Tibial nerve (tissue), 4 donors: ENCODE results near the gene CPN1. TPM values are rescaled to one million over a fixed set of nuclear protein-coding genes. Genes with fewer than 3 reads are reported as not detected.

Experiments used
- DNase-seq, 2 donors: peaks; one replicate each; pipeline ENCODE4 v3.0.0-alpha.2; 2019; ENCODE audit warnings: low spot score in 2 of 2
- H3K27ac ChIP-seq, 4 donors: fragments of 200-600 bp; sonication (generic) in 3 of 4; one replicate each; pipeline ENCODE4 v1.5.1; 2017 to 2019; ENCODE audit warnings: mild to moderate bottlenecking in 1 of 4
- H3K27me3 ChIP-seq, 2 donors: fragments of 200-600 bp; sonication (generic) in 1 of 2; one replicate each; pipeline versions ENCODE4 v1.5.1 to v1.6.0; 2017 to 2019
- H3K36me3 ChIP-seq, 3 donors: fragments of 200-600 bp; sonication (generic); one replicate each; pipeline ENCODE4 v1.5.1; 2018 to 2019
- H3K4me1 ChIP-seq, 4 donors: fragments of 200-600 bp; sonication (generic) in 3 of 4; one replicate each; pipeline ENCODE4 v1.5.1; 2017 to 2019
- H3K4me3 ChIP-seq, 4 donors: fragments of 200-600 bp; sonication (generic) in 3 of 4; one replicate each; pipeline ENCODE4 v1.5.1; 2017 to 2019; ENCODE audit warnings: mild to moderate bottlenecking in 1 of 4, moderate library complexity in 1 of 4
- H3K9me3 ChIP-seq, 4 donors: fragments of 200-600 bp; sonication (generic) in 3 of 4; one replicate each; pipeline ENCODE4 v1.5.1; 2017 to 2019
- EP300 ChIP-seq, 2 donors: sonication (generic); formaldehyde crosslinking; IDR thresholded peaks; one replicate each; pipeline ENCODE4 v1.6.1; 2017; ENCODE audit warnings: antibody characterized with exemption in 2 of 2, mild to moderate bottlenecking in 1 of 2
- POLR2A ChIP-seq, 2 donors: fragments of 450-650 bp; IDR thresholded peaks; one replicate each; pipeline ENCODE4 v1.6.1; 2017; ENCODE audit warnings: antibody characterized with exemption in 2 of 2, mild to moderate bottlenecking in 2 of 2, moderate library complexity in 2 of 2
- WGBS, 2 donors: methylation state at CpG; one replicate each; pipeline ENCODE4 v1.1.5; 2018; 5-methylcytosine and 5-hydroxymethylcytosine counted together
- total RNA-seq, 4 donors: library from RNA; depleted of rRNA; stranded (reverse); fragments of >200 nt; gene quantifications; one replicate each; pipeline ENCODE4 v1.1.0, GENCODE V29; 2016

The CPN1 gene
- total RNA-seq, 4 donors from 2014 or later = not detected

- H3K27me3 ChIP-seq = no peaks in the 10 kb centered on the region
- H3K9me3 ChIP-seq = no peaks in the 10 kb centered on the region
- peak; percentile 30 to 71 for DNase-seq
- peaks cover 0 to 44% (median 11%) of the 10 kb centered on the region in 4 donors for H3K4me1 ChIP-seq
- peaks cover 0 to 6% (median 0%) of the 10 kb centered on the region in 3 donors for H3K36me3 ChIP-seq
- WGBS, 2 donors = 46 to 56% methylated on average over 8 of the region's 8 CpGs
- TF ChIP-seq POLR2A (IDR thresholded peaks at IDR 0.05) = no peak
- TF ChIP-seq EP300 (IDR thresholded peaks at IDR 0.05) = peak; percentile 50 to 68
- no peak overlapping the region for H3K4me3 ChIP-seq
- H3K27ac ChIP-seq = peak overlapping the region in 2 of 4 donors; percentile 6 to 65
Measured at GRCh38 chr10:99993701-99994689, 87.7 kb downstream of the CPN1 start.

Other genes starting within 250 kb of the CPN1 start
- gene DNMBP, start 71.9 kb downstream of the CPN1 start, total RNA-seq = 10 to 100 TPM; 21.6 to 28.8 (median 24.6) TPM
- gene ERLIN1, start 104.2 kb upstream of the CPN1 start, total RNA-seq = 10 to 100 TPM; 15.5 to 27.9 (median 25.0) TPM
- 10 to 100 TPM; 15.5 to 23.4 (median 19.4) TPM for gene CHUK, start 147.7 kb upstream of the CPN1 start, total RNA-seq
- 10 to 100 TPM; 21.9 to 35.9 (median 26.1) TPM for gene CWF19L1, start 185.8 kb upstream of the CPN1 start, total RNA-seq
- 10 to 100 TPM; 15.3 to 39.0 (median 26.6) TPM for gene BLOC1S2, start 204.8 kb upstream of the CPN1 start, total RNA-seq
- gene PKD2L1, start 248.4 kb upstream of the CPN1 start, total RNA-seq = under 1 TPM in 1 of 4 donors, not detected in 3; 0.42 TPM